Stimulated activated CD8-positive, alpha-beta memory T cell treated with anti-CD3 and anti-CD28 coated beads, Interleukin-15, amount 100 ng/mL, for 4 hours (primary cell): ENCODE measurements around the gene CRYBA4.
A peak's percentile ranks its signal among the peaks of the same experiment; 100 is the strongest.

Experiments
- DNase-seq, 2 donors: peaks; one replicate each; pipeline ENCODE4 v3.0.0-alpha.2; 2020; ENCODE audit warnings: low read depth in 2 of 2

CRYBA4 gene

GRCh38 chr22:26660961-26661578 is 39.3 kb downstream of the CRYBA4 start:
- DNase-seq = no peak

- DNase-seq = no peak
Measured at GRCh38 chr22:26662160-26662559, 40.4 kb downstream of the CRYBA4 start.

GRCh38 chr22:26663374-26663923 is 41.7 kb downstream of the CRYBA4 start:
- DNase-seq = no peak

- no peak for DNase-seq
Measured at GRCh38 chr22:26665813-26666231, 44.1 kb downstream of the CRYBA4 start.

- DNase-seq = no peak
Measured at GRCh38 chr22:26667140-26667539, 45.4 kb downstream of the CRYBA4 start.

- no peak for DNase-seq
Measured at GRCh38 chr22:26669060-26669481, 47.3 kb downstream of the CRYBA4 start.

- DNase-seq = no peak
Measured at GRCh38 chr22:26670459-26670858, 48.7 kb downstream of the CRYBA4 start.

- DNase-seq = peak; percentile 46 to 47
Measured at GRCh38 chr22:26671317-26672059, 49.7 kb downstream of the CRYBA4 start.

GRCh38 chr22:26672060-26672471 is 50.3 kb downstream of the CRYBA4 start:
- no peak for DNase-seq

GRCh38 chr22:26672590-26673468 is 51.1 kb downstream of the CRYBA4 start:
- DNase-seq = peak; percentile 79 to 84

- DNase-seq = no peak
Measured at GRCh38 chr22:26673486-26673885, 51.7 kb downstream of the CRYBA4 start.

- no peak for DNase-seq
Measured at GRCh38 chr22:26674211-26675190, 52.7 kb downstream of the CRYBA4 start.

GRCh38 chr22:26675687-26676268 is 54.0 kb downstream of the CRYBA4 start:
- no peak for DNase-seq

- no peak for DNase-seq
Measured at GRCh38 chr22:26677217-26677616, 55.5 kb downstream of the CRYBA4 start.

GRCh38 chr22:26679003-26679629 is 57.4 kb downstream of the CRYBA4 start:
- DNase-seq = peak in 1 of 2 donors; percentile 47
